Upper lobe of left lung (tissue), 4 donors: ENCODE data around the gene DEFB110.

Experiments used
- POLR2A ChIP-seq, 4 donors: fragments of 450-650 bp; IDR thresholded peaks; one replicate each; pipeline ENCODE4 v1.5.1; 2016 to 2017; ENCODE audit warnings: antibody characterized with exemption in 4 of 4, mild to moderate bottlenecking in 2 of 4
- POLR2AphosphoS5 ChIP-seq, 2 donors: sonication (generic); formaldehyde crosslinking; IDR thresholded peaks; one replicate each; pipeline ENCODE4 v1.5.1; 2017; ENCODE audit warnings: antibody characterized with exemption in 2 of 2

GRCh38 chr6:49982046-49982445 is 39.7 kb downstream of the DEFB110 start:
- TF ChIP-seq POLR2AphosphoS5 (IDR thresholded peaks at IDR 0.05): no peak
- TF ChIP-seq POLR2A (IDR thresholded peaks at IDR 0.05): no peak
